ENCODE data around the gene STARD13. TPM values are rescaled to one million over a fixed set of nuclear protein-coding genes. Genes with fewer than 3 reads are reported as not detected.

STARD13 gene
- total RNA-seq, 1 experiment from 2014 or later = 4.1 TPM

DNA sequence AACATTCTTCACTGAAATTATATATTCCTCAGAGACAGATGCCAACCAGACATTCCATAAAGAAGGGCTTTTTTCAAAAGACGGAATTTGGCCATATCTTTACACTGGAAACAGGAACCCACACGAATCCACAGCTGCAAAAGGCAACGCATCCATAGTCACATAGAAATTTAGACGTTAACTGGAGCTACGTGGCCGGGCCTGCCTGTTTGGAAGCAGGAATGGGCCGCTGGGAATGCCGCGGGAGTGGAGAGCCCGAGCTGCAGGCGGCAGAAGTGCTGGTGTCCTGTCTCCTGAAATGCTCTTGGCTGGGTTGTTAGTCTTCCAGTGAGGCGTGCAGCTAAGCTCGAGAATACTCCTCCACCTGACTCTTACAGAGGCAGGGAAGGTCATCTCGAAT is 147.1 kb downstream of the STARD13 start (continued):
- TF ChIP-seq, protein P1, sequence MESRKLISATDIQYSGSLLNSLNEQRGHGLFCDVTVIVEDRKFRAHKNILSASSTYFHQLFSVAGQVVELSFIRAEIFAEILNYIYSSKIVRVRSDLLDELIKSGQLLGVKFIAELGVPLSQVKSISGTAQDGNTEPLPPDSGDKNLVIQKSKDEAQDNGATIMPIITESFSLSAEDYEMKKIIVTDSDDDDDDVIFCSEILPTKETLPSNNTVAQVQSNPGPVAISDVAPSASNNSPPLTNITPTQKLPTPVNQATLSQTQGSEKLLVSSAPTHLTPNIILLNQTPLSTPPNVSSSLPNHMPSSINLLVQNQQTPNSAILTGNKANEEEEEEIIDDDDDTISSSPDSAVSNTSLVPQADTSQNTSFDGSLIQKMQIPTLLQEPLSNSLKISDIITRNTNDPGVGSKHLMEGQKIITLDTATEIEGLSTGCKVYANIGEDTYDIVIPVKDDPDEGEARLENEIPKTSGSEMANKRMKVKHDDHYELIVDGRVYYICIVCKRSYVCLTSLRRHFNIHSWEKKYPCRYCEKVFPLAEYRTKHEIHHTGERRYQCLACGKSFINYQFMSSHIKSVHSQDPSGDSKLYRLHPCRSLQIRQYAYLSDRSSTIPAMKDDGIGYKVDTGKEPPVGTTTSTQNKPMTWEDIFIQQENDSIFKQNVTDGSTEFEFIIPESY (IDR thresholded peaks at IDR 0.05; ENCODE audit: extremely low read depth, insufficient replicate concordance, low read length) = no peak

DNA sequence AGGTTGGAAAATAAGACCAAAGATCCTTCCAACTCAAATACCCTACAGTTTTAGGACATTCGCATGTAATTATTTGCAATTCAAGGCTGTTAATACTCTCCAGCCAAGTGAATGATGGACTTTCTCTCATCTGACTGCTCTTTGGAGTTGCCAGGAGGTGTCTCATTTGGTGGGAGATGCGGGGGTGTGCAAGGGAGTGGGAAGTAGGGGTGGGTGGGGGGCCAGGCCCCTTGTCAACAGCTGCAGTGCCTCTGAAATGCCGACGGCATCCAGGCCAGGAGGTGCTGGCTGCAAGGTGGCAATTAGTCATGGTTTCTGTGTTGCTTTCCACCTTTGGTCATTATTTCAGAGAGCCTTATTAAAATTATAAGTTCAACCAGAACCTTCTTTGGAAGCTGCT is 147.8 kb downstream of the STARD13 start:
- H3K79me2 ChIP-seq (ENCODE audit: insufficient read depth, low read length) = no peaks in the 10 kb centered on the region
- H3K27ac ChIP-seq (ENCODE audit: low read depth, low read length) = no peak overlapping the region
- no TSS peak for BruUV-seq (replicated peaks)
- RAD21 ChIA-PET (ENCODE audit: low non-redundant PET in 1 of 2, low total read pairs in 2 of 2, uncharacterized antibody in 2 of 2, unreplicated experiment in 2 of 2) = no interaction called here
- no peak overlapping the region for H3K4me2 ChIP-seq (ENCODE audit: low read length)
- no peak overlapping the region for H3K4me3 ChIP-seq (replicated peaks in 1 of 2; ENCODE audit: low read depth in 1 of 2, low read length in 2 of 2)
- H3K4me1 ChIP-seq (ENCODE audit: control insufficient read depth in 1 of 2, insufficient read depth in 2 of 2, low read length in 2 of 2) = no peaks in the 10 kb centered on the region
- DNase-seq (ENCODE audit: low read depth, low spot score) (no peak), ATAC-seq (no peak)
- H3K36me3 ChIP-seq (ENCODE audit: control insufficient read depth in 1 of 2, insufficient read depth in 2 of 2, low read length in 2 of 2) = no peaks in the 10 kb centered on the region
- no peaks in the 10 kb centered on the region for H3K27me3 ChIP-seq (ENCODE audit: insufficient read depth, low read length)
- CTCF ChIA-PET = no interaction called here
- intact Hi-C loops (cut with micrococcal nuclease) = no loop called here
- no peak overlapping the region for H2AFZ ChIP-seq (ENCODE audit: low read depth, low read length, poor library complexity, severe bottlenecking)
- H4K20me1 ChIP-seq (ENCODE audit: insufficient read depth) = no peaks in the 10 kb centered on the region
- no peaks in the 10 kb centered on the region for H3K9me3 ChIP-seq (ENCODE audit: control insufficient read depth in 1 of 2, insufficient read depth in 1 of 2, low read depth in 1 of 2, low read length in 2 of 2)
- H3K9me2 ChIP-seq (ENCODE audit: insufficient read depth) = no peaks in the 10 kb centered on the region
- TF ChIP-seq RAD21 (IDR thresholded peaks at IDR 0.05; ENCODE audit: low read depth) (no peak), SRF (IDR thresholded peaks at IDR 0.05; ENCODE audit: low read depth) (no peak), ZNF274 (IDR thresholded peaks at IDR 0.05; ENCODE audit: low read depth, low read length) (no peak), ZFX (IDR thresholded peaks at IDR 0.05) (no peak), EZH2phosphoT487 (IDR thresholded peaks at IDR 0.05; ENCODE audit: borderline replicate concordance) (no peak), POLR2A (IDR thresholded peaks at IDR 0.05; ENCODE audit: borderline replicate concordance, extremely low read depth, insufficient read depth, insufficient read length) (no peak), JUND (IDR thresholded peaks at IDR 0.05) (no peak), ELF1 (IDR thresholded peaks at IDR 0.05; ENCODE audit: borderline replicate concordance, low read depth) (no peak), CEBPB (IDR thresholded peaks at IDR 0.05; ENCODE audit: low read depth) (no peak), SP1 (IDR thresholded peaks at IDR 0.05; ENCODE audit: low read depth) (no peak), EGR1 (IDR thresholded peaks at IDR 0.05; ENCODE audit: low read depth) (no peak), YY1 (IDR thresholded peaks at IDR 0.05; ENCODE audit: extremely low read depth, insufficient replicate concordance, low read depth, low read length) (no peak), FOSL1 (IDR thresholded peaks at IDR 0.05; ENCODE audit: low read depth) (no peak), EZH2 (IDR thresholded peaks at IDR 0.05) (no peak)
- TF ChIP-seq, protein P2, sequence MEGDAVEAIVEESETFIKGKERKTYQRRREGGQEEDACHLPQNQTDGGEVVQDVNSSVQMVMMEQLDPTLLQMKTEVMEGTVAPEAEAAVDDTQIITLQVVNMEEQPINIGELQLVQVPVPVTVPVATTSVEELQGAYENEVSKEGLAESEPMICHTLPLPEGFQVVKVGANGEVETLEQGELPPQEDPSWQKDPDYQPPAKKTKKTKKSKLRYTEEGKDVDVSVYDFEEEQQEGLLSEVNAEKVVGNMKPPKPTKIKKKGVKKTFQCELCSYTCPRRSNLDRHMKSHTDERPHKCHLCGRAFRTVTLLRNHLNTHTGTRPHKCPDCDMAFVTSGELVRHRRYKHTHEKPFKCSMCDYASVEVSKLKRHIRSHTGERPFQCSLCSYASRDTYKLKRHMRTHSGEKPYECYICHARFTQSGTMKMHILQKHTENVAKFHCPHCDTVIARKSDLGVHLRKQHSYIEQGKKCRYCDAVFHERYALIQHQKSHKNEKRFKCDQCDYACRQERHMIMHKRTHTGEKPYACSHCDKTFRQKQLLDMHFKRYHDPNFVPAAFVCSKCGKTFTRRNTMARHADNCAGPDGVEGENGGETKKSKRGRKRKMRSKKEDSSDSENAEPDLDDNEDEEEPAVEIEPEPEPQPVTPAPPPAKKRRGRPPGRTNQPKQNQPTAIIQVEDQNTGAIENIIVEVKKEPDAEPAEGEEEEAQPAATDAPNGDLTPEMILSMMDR (IDR thresholded peaks at IDR 0.05 in 2 of 3, conservative IDR thresholded peaks at IDR 0.05 in 1 of 3; ENCODE audit: borderline replicate concordance in 1 of 3, insufficient read depth in 1 of 3, low read depth in 2 of 3, low read length in 2 of 3) = no peak
- TF ChIP-seq, protein P3, sequence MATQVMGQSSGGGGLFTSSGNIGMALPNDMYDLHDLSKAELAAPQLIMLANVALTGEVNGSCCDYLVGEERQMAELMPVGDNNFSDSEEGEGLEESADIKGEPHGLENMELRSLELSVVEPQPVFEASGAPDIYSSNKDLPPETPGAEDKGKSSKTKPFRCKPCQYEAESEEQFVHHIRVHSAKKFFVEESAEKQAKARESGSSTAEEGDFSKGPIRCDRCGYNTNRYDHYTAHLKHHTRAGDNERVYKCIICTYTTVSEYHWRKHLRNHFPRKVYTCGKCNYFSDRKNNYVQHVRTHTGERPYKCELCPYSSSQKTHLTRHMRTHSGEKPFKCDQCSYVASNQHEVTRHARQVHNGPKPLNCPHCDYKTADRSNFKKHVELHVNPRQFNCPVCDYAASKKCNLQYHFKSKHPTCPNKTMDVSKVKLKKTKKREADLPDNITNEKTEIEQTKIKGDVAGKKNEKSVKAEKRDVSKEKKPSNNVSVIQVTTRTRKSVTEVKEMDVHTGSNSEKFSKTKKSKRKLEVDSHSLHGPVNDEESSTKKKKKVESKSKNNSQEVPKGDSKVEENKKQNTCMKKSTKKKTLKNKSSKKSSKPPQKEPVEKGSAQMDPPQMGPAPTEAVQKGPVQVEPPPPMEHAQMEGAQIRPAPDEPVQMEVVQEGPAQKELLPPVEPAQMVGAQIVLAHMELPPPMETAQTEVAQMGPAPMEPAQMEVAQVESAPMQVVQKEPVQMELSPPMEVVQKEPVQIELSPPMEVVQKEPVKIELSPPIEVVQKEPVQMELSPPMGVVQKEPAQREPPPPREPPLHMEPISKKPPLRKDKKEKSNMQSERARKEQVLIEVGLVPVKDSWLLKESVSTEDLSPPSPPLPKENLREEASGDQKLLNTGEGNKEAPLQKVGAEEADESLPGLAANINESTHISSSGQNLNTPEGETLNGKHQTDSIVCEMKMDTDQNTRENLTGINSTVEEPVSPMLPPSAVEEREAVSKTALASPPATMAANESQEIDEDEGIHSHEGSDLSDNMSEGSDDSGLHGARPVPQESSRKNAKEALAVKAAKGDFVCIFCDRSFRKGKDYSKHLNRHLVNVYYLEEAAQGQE (IDR thresholded peaks at IDR 0.05; ENCODE audit: low read depth) = no peak
- TF ChIP-seq, protein P4, sequence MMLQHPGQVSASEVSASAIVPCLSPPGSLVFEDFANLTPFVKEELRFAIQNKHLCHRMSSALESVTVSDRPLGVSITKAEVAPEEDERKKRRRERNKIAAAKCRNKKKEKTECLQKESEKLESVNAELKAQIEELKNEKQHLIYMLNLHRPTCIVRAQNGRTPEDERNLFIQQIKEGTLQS (IDR thresholded peaks at IDR 0.05) = no peak
- TF ChIP-seq, protein P5, sequence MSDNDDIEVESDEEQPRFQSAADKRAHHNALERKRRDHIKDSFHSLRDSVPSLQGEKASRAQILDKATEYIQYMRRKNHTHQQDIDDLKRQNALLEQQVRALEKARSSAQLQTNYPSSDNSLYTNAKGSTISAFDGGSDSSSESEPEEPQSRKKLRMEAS (IDR thresholded peaks at IDR 0.05) = no peak
- H3K9ac ChIP-seq (ENCODE audit: low read length) = no peak overlapping the region
- POLR2A ChIA-PET = interaction anchor here (1.2 kb wide), 1 partner anchor 11 kb away, joined by 3 read pairs; no protein-coding TSS in a partner anchor
